GM23338 (cell line): Measurements from ENCODE around the gene CELA1. TPM values are rescaled to one million over a fixed set of nuclear protein-coding genes. Genes with fewer than 3 reads are reported as not detected.
A peak's percentile ranks its signal among the peaks of the same experiment; 100 is the strongest.

ENCODE experiments used
- ATAC-seq: fragments of 200-7000 bp; cut with Tn5 transposase; 3 replicates; pipeline ENCODE4 v1.9.1; 2020
- DNase-seq: peaks from one replicate; pipeline ENCODE4 v3.0.0-alpha.2; 2015; ENCODE audit warnings: low spot score
- H2AFZ ChIP-seq: fragments of 200-600 bp; sonication (generic); 2 replicates; pipeline ENCODE4 v1.8.0; 2016; ENCODE audit warnings: antibody characterized with exemption, mild to moderate bottlenecking, moderate library complexity
- H3F3A ChIP-seq: fragments of 200-600 bp; sonication (generic); replicated peaks from 2 replicates; pipeline ENCODE4 v1.8.0; 2017; ENCODE audit warnings: antibody characterized with exemption, mixed run types, low read depth
- H3K27ac ChIP-seq: fragments of 200-600 bp; sonication (generic); 2 replicates; pipeline ENCODE4 v1.6.1; 2016; ENCODE audit warnings: low read depth
- H3K27me3 ChIP-seq: fragments of 200-600 bp; sonication (generic); 2 replicates; pipeline ENCODE4 v1.8.0; 2016; ENCODE audit warnings: mild to moderate bottlenecking, mixed run types, moderate library complexity; ENCODE audit not compliant: insufficient read depth
- H3K36me3 ChIP-seq: fragments of 200-600 bp; sonication (generic); 2 replicates; pipeline ENCODE4 v1.8.0; 2016; ENCODE audit warnings: mild to moderate bottlenecking; ENCODE audit not compliant: insufficient read depth
- H3K4me1 ChIP-seq: fragments of 200-600 bp; sonication (generic); 2 replicates; pipeline ENCODE4 v1.8.0; 2016; ENCODE audit warnings: mild to moderate bottlenecking, moderate library complexity; ENCODE audit not compliant: insufficient read depth
- H3K4me2 ChIP-seq: fragments of 200-600 bp; sonication (generic); 2 replicates; pipeline ENCODE4 v1.7.1; 2017; ENCODE audit warnings: mixed run types
- H3K4me3 ChIP-seq: fragments of 200-600 bp; sonication (generic); 2 replicates; pipeline ENCODE4 v1.6.1; 2016; ENCODE audit warnings: mixed run types
- H3K79me2 ChIP-seq: fragments of 200-600 bp; sonication (generic); replicated peaks from 2 replicates; pipeline ENCODE4 v1.8.0; 2017; ENCODE audit warnings: mild to moderate bottlenecking; ENCODE audit not compliant: insufficient read depth
- H3K9me2 ChIP-seq: fragments of 200-600 bp; sonication (generic); 2 replicates; pipeline ENCODE4 v1.8.0; 2017; ENCODE audit not compliant: insufficient read depth
- H4K20me1 ChIP-seq: fragments of 200-600 bp; sonication (generic); replicated peaks from 2 replicates; pipeline ENCODE4 v1.8.0; 2017; ENCODE audit warnings: mild to moderate bottlenecking; ENCODE audit not compliant: insufficient read depth
- H3K27ac Mint-ChIP-seq: 2 replicates; pipeline ENCODE4 v1.8.0; 2020; ENCODE audit warnings: inconsistent platforms, mild to moderate bottlenecking, moderate library complexity, mixed read lengths
- H3K27me3 Mint-ChIP-seq: 3 replicates; pipeline ENCODE4 v1.8.0; 2022; ENCODE audit warnings: low read depth, mild to moderate bottlenecking, moderate library complexity, mixed read lengths, inconsistent platforms; ENCODE audit not compliant: insufficient read depth, poor library complexity
- H3K36me3 Mint-ChIP-seq: 3 replicates; pipeline ENCODE4 v1.8.0; 2021; ENCODE audit warnings: low read depth, mild to moderate bottlenecking, inconsistent platforms, moderate library complexity, mixed read lengths
- H3K4me1 Mint-ChIP-seq: 3 replicates; pipeline ENCODE4 v1.8.0; 2020; ENCODE audit warnings: mild to moderate bottlenecking, inconsistent platforms, mixed read lengths
- H3K4me3 Mint-ChIP-seq: 3 replicates; pipeline ENCODE4 v1.8.0; 2021; ENCODE audit warnings: moderate library complexity, mild to moderate bottlenecking, inconsistent platforms, mixed read lengths
- H3K9me3 Mint-ChIP-seq: 3 replicates; pipeline ENCODE4 v1.8.0; 2020; ENCODE audit warnings: moderate library complexity, mild to moderate bottlenecking, inconsistent platforms, mixed read lengths
- CREB1 ChIP-seq: fragments of 250-450 bp; sonication (Bioruptor Pico); IDR thresholded peaks from 2 replicates; pipeline ENCODE4 v1.5.0; 2020; ENCODE audit warnings: low read depth, mild to moderate bottlenecking, moderate library complexity
- EZH2 ChIP-seq: fragments of 200-600 bp; sonication (generic); IDR thresholded peaks from one replicate; pipeline ENCODE4 v1.8.0; 2017; ENCODE audit warnings: antibody characterized with exemption, mild to moderate bottlenecking, low read depth; ENCODE audit not compliant: unreplicated experiment
- EZH2phosphoT487 ChIP-seq: fragments of 200-600 bp; sonication (generic); IDR thresholded peaks from one replicate; pipeline ENCODE4 v1.8.1; 2018; ENCODE audit warnings: antibody characterized with exemption; ENCODE audit not compliant: unreplicated experiment
- JUNB ChIP-seq: IDR thresholded peaks from one replicate; pipeline ENCODE4 v1.6.1; 2016; ENCODE audit warnings: antibody characterized with exemption; ENCODE audit not compliant: unreplicated experiment
- NANOG ChIP-seq: IDR thresholded peaks from 2 replicates; pipeline ENCODE4 v1.6.1; 2016; ENCODE audit warnings: antibody characterized with exemption, borderline replicate concordance
- POLR2AphosphoS5 ChIP-seq: IDR thresholded peaks from 2 replicates; pipeline ENCODE4 v1.6.1; 2016; ENCODE audit warnings: antibody characterized with exemption, low read depth
- STAT1 ChIP-seq: IDR thresholded peaks from one replicate; pipeline ENCODE4 v1.6.1; 2016; ENCODE audit warnings: antibody characterized with exemption; ENCODE audit not compliant: unreplicated experiment
- ZNF114 ChIP-seq: fragments of 250-450 bp; sonication (Bioruptor Pico); IDR thresholded peaks from 2 replicates; pipeline ENCODE4 v1.5.0; 2020; ENCODE audit warnings: mild to moderate bottlenecking, moderate library complexity
- ZNF331 ChIP-seq: fragments of 250-450 bp; sonication (Bioruptor Pico); IDR thresholded peaks from 2 replicates; pipeline ENCODE4 v1.5.0; 2020; ENCODE audit warnings: low read depth, mild to moderate bottlenecking, moderate library complexity
- long read RNA-seq: library from polyadenylated mRNA; unstranded; transcript quantifications from one replicate; pipeline ENCODE4 v2.0.0, GENCODE V29; 2020; ENCODE audit not compliant: unreplicated experiment
- polyA plus RNA-seq: library from polyadenylated mRNA; unstranded; fragments of >200 nt; fragmentation: Nextera tagmentation; extraction: Ambion mirVana; gene quantifications from 2 replicates; pipeline ENCODE4 v1.2.1, GENCODE V29; 2016
- total RNA-seq: library from RNA; depleted of rRNA; stranded (reverse); fragments of >200 nt; shearing (Covaris generic); gene quantifications from 2 replicates; pipeline ENCODE4 v1.2.3, GENCODE V29; 2014; rRNA removed
- TF ChIP-seq, protein P1 (sequence below), 2 experiments: fragments of 200-600 bp in 1 of 2; sonication (generic) in 1 of 2; conservative IDR thresholded peaks; 2 replicates each; pipeline versions ENCODE4 v1.5.1 to v1.6.1; 2016 to 2017; ENCODE audit warnings: antibody characterized with exemption in 2 of 2, low read depth in 2 of 2, mild to moderate bottlenecking in 2 of 2, moderate library complexity in 1 of 2
- TF ChIP-seq, protein P2 (sequence below): fragments of 250-450 bp; sonication (Bioruptor Pico); IDR thresholded peaks from 2 replicates; pipeline ENCODE4 v1.5.0; 2020; ENCODE audit warnings: mild to moderate bottlenecking, moderate library complexity
- TF ChIP-seq, protein P3 (sequence below): IDR thresholded peaks from one replicate; pipeline ENCODE4 v1.6.1; 2018; ENCODE audit warnings: antibody characterized with exemption; ENCODE audit not compliant: unreplicated experiment
- TF ChIP-seq, protein P4 (sequence below): IDR thresholded peaks from 2 replicates; pipeline ENCODE4 v1.6.1; 2016; ENCODE audit warnings: antibody characterized with exemption

The CELA1 gene
- total RNA-seq (not detected in 2 replicates), polyA plus RNA-seq (not detected in 2 replicates)
- long read RNA-seq = 0 reads

DNA sequence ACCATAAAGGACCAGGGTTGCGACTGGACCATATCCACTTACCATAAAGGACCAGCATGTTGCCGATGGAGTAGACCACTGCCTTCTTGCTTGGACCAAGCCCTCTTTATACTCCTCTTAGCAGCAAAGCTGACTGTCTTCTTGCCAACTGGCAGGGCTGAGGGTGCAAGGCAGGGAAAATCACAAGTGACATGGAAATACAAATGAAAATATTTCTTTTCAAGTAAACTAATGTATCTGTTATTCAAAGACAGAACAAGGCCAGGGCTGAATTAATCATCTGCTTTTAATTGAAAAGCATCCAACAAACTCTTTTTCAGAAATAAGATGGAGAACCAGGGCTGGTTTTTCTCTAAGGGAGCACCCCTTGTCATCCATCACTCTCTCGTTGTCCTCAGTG, at the start of gene CELA1:
Gene CELA1 (minus strand): TSS at position 99 of the 400 bp plus-strand sequence. CDS start 41 bp downstream, at position 58.
- Histone ChIP-seq H3K4me1 (no peaks in the 10 kb centered on the region), H3F3A (no peaks in the 10 kb centered on the region), H3K9me2 (no peaks in the 10 kb centered on the region; the same call in 1 of the 2 replicates), H3K4me2 (no peak within 1 kb of the TSS), H3K27me3 (no peaks in the 10 kb centered on the region), H3K4me3 (no peak within 1 kb of the TSS), H3K27ac (no peak within 1 kb of the TSS), H4K20me1 (no peaks in the 10 kb centered on the region), H3K79me2 (no peaks in the 10 kb centered on the region), H2AFZ (peak within 1 kb of the TSS; percentile 91; the same call in 1 of the 2 replicates), H3K36me3 (no peaks in the 10 kb centered on the region)
- DNase-seq (no peak), ATAC-seq (no peak)
- no peak within 1 kb of the TSS for H3K27ac Mint-ChIP-seq
- peaks cover 10% of the 10 kb centered on the region for H3K4me1 Mint-ChIP-seq
- H3K9me3 Mint-ChIP-seq = no peaks in the 10 kb centered on the region
- H3K4me3 Mint-ChIP-seq = no peak within 1 kb of the TSS
- H3K36me3 Mint-ChIP-seq = no peaks in the 10 kb centered on the region
- TF ChIP-seq, protein P1, sequence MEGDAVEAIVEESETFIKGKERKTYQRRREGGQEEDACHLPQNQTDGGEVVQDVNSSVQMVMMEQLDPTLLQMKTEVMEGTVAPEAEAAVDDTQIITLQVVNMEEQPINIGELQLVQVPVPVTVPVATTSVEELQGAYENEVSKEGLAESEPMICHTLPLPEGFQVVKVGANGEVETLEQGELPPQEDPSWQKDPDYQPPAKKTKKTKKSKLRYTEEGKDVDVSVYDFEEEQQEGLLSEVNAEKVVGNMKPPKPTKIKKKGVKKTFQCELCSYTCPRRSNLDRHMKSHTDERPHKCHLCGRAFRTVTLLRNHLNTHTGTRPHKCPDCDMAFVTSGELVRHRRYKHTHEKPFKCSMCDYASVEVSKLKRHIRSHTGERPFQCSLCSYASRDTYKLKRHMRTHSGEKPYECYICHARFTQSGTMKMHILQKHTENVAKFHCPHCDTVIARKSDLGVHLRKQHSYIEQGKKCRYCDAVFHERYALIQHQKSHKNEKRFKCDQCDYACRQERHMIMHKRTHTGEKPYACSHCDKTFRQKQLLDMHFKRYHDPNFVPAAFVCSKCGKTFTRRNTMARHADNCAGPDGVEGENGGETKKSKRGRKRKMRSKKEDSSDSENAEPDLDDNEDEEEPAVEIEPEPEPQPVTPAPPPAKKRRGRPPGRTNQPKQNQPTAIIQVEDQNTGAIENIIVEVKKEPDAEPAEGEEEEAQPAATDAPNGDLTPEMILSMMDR (conservative IDR thresholded peaks at IDR 0.05; ENCODE audit: low read depth in 2 of 2) = no peak
- TF ChIP-seq NANOG (no peak), EZH2 (no peak), JUNB (no peak), CREB1 (no peak), EZH2phosphoT487 (no peak), POLR2AphosphoS5 (no peak), ZNF331 (CRISPR knock-in tag) (no peak), ZNF114 (CRISPR knock-in tag) (no peak), STAT1 (no peak)
- TF ChIP-seq, protein P2, sequence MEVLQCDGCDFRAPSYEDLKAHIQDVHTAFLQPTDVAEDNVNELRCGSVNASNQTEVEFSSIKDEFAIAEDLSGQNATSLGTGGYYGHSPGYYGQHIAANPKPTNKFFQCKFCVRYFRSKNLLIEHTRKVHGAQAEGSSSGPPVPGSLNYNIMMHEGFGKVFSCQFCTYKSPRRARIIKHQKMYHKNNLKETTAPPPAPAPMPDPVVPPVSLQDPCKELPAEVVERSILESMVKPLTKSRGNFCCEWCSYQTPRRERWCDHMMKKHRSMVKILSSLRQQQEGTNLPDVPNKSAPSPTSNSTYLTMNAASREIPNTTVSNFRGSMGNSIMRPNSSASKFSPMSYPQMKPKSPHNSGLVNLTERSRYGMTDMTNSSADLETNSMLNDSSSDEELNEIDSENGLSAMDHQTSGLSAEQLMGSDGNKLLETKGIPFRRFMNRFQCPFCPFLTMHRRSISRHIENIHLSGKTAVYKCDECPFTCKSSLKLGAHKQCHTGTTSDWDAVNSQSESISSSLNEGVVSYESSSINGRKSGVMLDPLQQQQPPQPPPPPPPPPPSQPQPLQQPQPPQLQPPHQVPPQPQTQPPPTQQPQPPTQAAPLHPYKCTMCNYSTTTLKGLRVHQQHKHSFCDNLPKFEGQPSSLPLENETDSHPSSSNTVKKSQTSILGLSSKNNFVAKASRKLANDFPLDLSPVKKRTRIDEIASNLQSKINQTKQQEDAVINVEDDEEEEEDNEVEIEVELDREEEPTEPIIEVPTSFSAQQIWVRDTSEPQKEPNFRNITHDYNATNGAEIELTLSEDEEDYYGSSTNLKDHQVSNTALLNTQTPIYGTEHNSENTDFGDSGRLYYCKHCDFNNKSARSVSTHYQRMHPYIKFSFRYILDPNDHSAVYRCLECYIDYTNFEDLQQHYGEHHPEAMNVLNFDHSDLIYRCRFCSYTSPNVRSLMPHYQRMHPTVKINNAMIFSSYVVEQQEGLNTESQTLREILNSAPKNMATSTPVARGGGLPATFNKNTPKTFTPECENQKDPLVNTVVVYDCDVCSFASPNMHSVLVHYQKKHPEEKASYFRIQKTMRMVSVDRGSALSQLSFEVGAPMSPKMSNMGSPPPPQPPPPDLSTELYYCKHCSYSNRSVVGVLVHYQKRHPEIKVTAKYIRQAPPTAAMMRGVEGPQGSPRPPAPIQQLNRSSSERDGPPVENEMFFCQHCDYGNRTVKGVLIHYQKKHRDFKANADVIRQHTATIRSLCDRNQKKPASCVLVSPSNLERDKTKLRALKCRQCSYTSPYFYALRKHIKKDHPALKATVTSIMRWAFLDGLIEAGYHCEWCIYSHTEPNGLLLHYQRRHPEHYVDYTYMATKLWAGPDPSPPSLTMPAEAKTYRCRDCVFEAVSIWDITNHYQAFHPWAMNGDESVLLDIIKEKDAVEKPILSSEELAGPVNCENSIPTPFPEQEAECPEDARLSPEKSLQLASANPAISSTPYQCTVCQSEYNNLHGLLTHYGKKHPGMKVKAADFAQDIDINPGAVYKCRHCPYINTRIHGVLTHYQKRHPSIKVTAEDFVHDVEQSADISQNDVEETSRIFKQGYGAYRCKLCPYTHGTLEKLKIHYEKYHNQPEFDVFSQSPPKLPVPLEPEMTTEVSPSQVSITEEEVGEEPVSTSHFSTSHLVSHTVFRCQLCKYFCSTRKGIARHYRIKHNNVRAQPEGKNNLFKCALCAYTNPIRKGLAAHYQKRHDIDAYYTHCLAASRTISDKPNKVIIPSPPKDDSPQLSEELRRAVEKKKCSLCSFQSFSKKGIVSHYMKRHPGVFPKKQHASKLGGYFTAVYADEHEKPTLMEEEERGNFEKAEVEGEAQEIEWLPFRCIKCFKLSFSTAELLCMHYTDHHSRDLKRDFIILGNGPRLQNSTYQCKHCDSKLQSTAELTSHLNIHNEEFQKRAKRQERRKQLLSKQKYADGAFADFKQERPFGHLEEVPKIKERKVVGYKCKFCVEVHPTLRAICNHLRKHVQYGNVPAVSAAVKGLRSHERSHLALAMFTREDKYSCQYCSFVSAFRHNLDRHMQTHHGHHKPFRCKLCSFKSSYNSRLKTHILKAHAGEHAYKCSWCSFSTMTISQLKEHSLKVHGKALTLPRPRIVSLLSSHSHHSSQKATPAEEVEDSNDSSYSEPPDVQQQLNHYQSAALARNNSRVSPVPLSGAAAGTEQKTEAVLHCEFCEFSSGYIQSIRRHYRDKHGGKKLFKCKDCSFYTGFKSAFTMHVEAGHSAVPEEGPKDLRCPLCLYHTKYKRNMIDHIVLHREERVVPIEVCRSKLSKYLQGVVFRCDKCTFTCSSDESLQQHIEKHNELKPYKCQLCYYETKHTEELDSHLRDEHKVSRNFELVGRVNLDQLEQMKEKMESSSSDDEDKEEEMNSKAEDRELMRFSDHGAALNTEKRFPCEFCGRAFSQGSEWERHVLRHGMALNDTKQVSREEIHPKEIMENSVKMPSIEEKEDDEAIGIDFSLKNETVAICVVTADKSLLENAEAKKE (CRISPR knock-in tag) = no peak
- TF ChIP-seq, protein P3, sequence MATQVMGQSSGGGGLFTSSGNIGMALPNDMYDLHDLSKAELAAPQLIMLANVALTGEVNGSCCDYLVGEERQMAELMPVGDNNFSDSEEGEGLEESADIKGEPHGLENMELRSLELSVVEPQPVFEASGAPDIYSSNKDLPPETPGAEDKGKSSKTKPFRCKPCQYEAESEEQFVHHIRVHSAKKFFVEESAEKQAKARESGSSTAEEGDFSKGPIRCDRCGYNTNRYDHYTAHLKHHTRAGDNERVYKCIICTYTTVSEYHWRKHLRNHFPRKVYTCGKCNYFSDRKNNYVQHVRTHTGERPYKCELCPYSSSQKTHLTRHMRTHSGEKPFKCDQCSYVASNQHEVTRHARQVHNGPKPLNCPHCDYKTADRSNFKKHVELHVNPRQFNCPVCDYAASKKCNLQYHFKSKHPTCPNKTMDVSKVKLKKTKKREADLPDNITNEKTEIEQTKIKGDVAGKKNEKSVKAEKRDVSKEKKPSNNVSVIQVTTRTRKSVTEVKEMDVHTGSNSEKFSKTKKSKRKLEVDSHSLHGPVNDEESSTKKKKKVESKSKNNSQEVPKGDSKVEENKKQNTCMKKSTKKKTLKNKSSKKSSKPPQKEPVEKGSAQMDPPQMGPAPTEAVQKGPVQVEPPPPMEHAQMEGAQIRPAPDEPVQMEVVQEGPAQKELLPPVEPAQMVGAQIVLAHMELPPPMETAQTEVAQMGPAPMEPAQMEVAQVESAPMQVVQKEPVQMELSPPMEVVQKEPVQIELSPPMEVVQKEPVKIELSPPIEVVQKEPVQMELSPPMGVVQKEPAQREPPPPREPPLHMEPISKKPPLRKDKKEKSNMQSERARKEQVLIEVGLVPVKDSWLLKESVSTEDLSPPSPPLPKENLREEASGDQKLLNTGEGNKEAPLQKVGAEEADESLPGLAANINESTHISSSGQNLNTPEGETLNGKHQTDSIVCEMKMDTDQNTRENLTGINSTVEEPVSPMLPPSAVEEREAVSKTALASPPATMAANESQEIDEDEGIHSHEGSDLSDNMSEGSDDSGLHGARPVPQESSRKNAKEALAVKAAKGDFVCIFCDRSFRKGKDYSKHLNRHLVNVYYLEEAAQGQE = no peak
- TF ChIP-seq, protein P4, sequence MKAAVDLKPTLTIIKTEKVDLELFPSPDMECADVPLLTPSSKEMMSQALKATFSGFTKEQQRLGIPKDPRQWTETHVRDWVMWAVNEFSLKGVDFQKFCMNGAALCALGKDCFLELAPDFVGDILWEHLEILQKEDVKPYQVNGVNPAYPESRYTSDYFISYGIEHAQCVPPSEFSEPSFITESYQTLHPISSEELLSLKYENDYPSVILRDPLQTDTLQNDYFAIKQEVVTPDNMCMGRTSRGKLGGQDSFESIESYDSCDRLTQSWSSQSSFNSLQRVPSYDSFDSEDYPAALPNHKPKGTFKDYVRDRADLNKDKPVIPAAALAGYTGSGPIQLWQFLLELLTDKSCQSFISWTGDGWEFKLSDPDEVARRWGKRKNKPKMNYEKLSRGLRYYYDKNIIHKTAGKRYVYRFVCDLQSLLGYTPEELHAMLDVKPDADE = no peak
- H3K27me3 Mint-ChIP-seq = peaks cover 3% of the 10 kb centered on the region
